B cell (primary cell): Measurements from ENCODE around the gene ACBD4. TPM values are rescaled to one million over a fixed set of nuclear protein-coding genes. Genes with fewer than 3 reads are reported as not detected.

ENCODE experiments used
- ATAC-seq: fragments of 200-7000 bp; cut with Tn5 transposase; one replicate; pipeline ENCODE4 v1.10.0; 2021; ENCODE audit warnings: low read depth, mild to moderate bottlenecking, moderate number of reproducible peaks, moderate library complexity
- CTCF ChIA-PET: fragments of 350-600 bp; sonication (Branson Sonifier 250); formaldehyde crosslinking; loops from one replicate; lab custom pipeline; 2021; ENCODE audit warnings: antibody characterized with exemption, inconsistent platforms; lab: Charles Lee
- POLR2A ChIA-PET: fragments of 350-600 bp; sonication (Branson Sonifier 250); formaldehyde crosslinking; loops from one replicate; lab custom pipeline; 2021; ENCODE audit warnings: antibody characterized with exemption; lab: Charles Lee
- DNase-seq: peaks from one replicate; pipeline ENCODE4 v3.0.0; 2013
- H2AFZ ChIP-seq: 2 replicates; pipeline ENCODE4 v1.6.1; 2012; ENCODE audit warnings: mild to moderate bottlenecking, low read depth, low read length; ENCODE audit not compliant: insufficient read depth, poor library complexity, severe bottlenecking
- H3K27ac ChIP-seq, 2 donors: 1 replicate in 1 of 2; 2 replicates in 1 of 2; pipeline ENCODE4 v1.5.1; 2012 to 2013; ENCODE audit warnings: low read length in 2 of 2, mild to moderate bottlenecking in 2 of 2, moderate library complexity in 1 of 2
- H3K27me3 ChIP-seq, 4 experiments: fragments of 200-600 bp in 1 of 4; sonication (generic) in 1 of 4; replicated peaks in 1 of 4; 1 replicate in 2 of 4; 2 replicates in 2 of 4; pipeline versions ENCODE4 v1.6.1 to v1.7.0; 2013 to 2016; ENCODE audit warnings: low read length in 3 of 4, mild to moderate bottlenecking in 2 of 4, mixed read lengths in 1 of 4, moderate library complexity in 1 of 4; ENCODE audit not compliant: insufficient read depth in 4 of 4, control insufficient read depth in 3 of 4; ENCODE audit errors: control extremely low read depth in 1 of 4
- H3K36me3 ChIP-seq, 2 experiments: replicated peaks in 1 of 2; 1 replicate in 1 of 2; 2 replicates in 1 of 2; pipeline versions ENCODE4 v1.6.1 to v1.7.1; 2013; ENCODE audit warnings: low read length in 1 of 2; ENCODE audit not compliant: insufficient read depth in 2 of 2, control insufficient read depth in 1 of 2; ENCODE audit errors: control extremely low read depth in 1 of 2, extremely low read depth in 1 of 2
- H3K4me1 ChIP-seq, 2 donors: fragments of 200-600 bp in 1 of 2; sonication (generic) in 1 of 2; 1 replicate in 1 of 2; 2 replicates in 1 of 2; pipeline versions ENCODE4 v1.5.1 to v1.6.1; 2013 to 2017; ENCODE audit warnings: low read length in 2 of 2; ENCODE audit not compliant: control insufficient read depth in 2 of 2, insufficient read depth in 2 of 2
- H3K4me2 ChIP-seq: replicated peaks from 2 replicates; pipeline ENCODE3; 2012; ENCODE audit warnings: mild to moderate bottlenecking, low read depth, low read length; ENCODE audit not compliant: poor library complexity, severe bottlenecking
- H3K4me3 ChIP-seq, 5 experiments: fragments of 200-600 bp in 1 of 5; sonication (generic) in 1 of 5; 1 replicate in 3 of 5; 2 replicates in 2 of 5; pipeline versions ENCODE4 v1.5.1 to v1.7.0; 2011 to 2016; ENCODE audit warnings: low read length in 4 of 5, mild to moderate bottlenecking in 4 of 5, low read depth in 2 of 5, control low read depth in 1 of 5, moderate library complexity in 1 of 5; ENCODE audit not compliant: insufficient read depth in 1 of 5; ENCODE audit errors: control extremely low read depth in 1 of 5, extremely low read depth in 1 of 5
- H3K79me2 ChIP-seq: fragments of 200-600 bp; sonication (generic); one replicate; pipeline ENCODE4 v1.6.0; 2016; ENCODE audit warnings: low read length; ENCODE audit not compliant: control insufficient read depth, insufficient read depth
- H3K9ac ChIP-seq: fragments of 200-600 bp; sonication (generic); 2 replicates; pipeline ENCODE4 v1.6.1; 2017; ENCODE audit warnings: mild to moderate bottlenecking, low read length, moderate library complexity
- H3K9me3 ChIP-seq, 3 donors: one replicate each; pipeline versions ENCODE4 v1.6.1 to v1.7.1; 2013; ENCODE audit warnings: low read length in 2 of 3; ENCODE audit not compliant: control insufficient read depth in 2 of 3, insufficient read depth in 1 of 3; ENCODE audit errors: control extremely low read depth in 1 of 3
- H4K20me1 ChIP-seq: 2 replicates; pipeline ENCODE4 v1.6.0; 2012; ENCODE audit warnings: mild to moderate bottlenecking, low read length; ENCODE audit not compliant: insufficient read depth, control insufficient read depth, poor library complexity, severe bottlenecking
- H3K27ac Mint-ChIP-seq: one replicate; pipeline ENCODE4 v1.8.0; 2021; ENCODE audit warnings: mixed read lengths
- H3K27me3 Mint-ChIP-seq: one replicate; pipeline ENCODE4 v1.8.0; 2021; ENCODE audit warnings: mixed read lengths
- H3K4me1 Mint-ChIP-seq: one replicate; pipeline ENCODE4 v1.8.0; 2021; ENCODE audit warnings: mixed read lengths
- H3K4me3 Mint-ChIP-seq: one replicate; pipeline ENCODE4 v1.8.0; 2021; ENCODE audit warnings: mixed read lengths
- H3K9me3 Mint-ChIP-seq: one replicate; pipeline ENCODE4 v1.8.0; 2022; ENCODE audit warnings: mixed read lengths; ENCODE audit not compliant: insufficient read depth
- CTCF ChIP-seq: fragments of 200-600 bp; IDR thresholded peaks from one replicate; pipeline ENCODE4 v1.8.0; 2022; ENCODE audit warnings: antibody characterized with exemption, mild to moderate bottlenecking
- EZH2 ChIP-seq: IDR thresholded peaks from 2 replicates; pipeline ENCODE4 v1.6.1; 2012; ENCODE audit warnings: borderline replicate concordance, low read depth, mild to moderate bottlenecking, moderate library complexity, low read length; ENCODE audit not compliant: insufficient read depth, poor library complexity, severe bottlenecking
- WGBS: methylation state at CpG from one replicate; pipeline ENCODE4 v1.1.5; 2013; ENCODE audit warnings: missing lambda C conversion rate; ENCODE audit not compliant: insufficient coverage; 5-methylcytosine and 5-hydroxymethylcytosine counted together
- intact Hi-C: fragments of 100-400 bp; cut with micrococcal nuclease; formaldehyde crosslinking; loops from one replicate; pipeline ENCODE4 v1.10.0; 2022
- polyA plus RNA-seq: library from polyadenylated mRNA; depleted of rRNA; stranded (reverse); fragments of >200 nt; gene quantifications from 2 replicates; pipeline ENCODE4 v1.2.3, GENCODE V29; 2012
- total RNA-seq, 2 donors: library from RNA; stranded (reverse); fragments of 120-200 nt in 1 of 2; gene quantifications; 1 replicate in 1 of 2; 2 replicates in 1 of 2; pipeline versions ENCODE4 v1.2.3 to v1.2.4, GENCODE V29; 2013 to 2022

ACBD4 gene
- total and polyA plus RNA-seq, 2 donors (not counting 1 experiment from before 2014, with no cell fraction given): 36.8 to 39.4 TPM

DNA sequence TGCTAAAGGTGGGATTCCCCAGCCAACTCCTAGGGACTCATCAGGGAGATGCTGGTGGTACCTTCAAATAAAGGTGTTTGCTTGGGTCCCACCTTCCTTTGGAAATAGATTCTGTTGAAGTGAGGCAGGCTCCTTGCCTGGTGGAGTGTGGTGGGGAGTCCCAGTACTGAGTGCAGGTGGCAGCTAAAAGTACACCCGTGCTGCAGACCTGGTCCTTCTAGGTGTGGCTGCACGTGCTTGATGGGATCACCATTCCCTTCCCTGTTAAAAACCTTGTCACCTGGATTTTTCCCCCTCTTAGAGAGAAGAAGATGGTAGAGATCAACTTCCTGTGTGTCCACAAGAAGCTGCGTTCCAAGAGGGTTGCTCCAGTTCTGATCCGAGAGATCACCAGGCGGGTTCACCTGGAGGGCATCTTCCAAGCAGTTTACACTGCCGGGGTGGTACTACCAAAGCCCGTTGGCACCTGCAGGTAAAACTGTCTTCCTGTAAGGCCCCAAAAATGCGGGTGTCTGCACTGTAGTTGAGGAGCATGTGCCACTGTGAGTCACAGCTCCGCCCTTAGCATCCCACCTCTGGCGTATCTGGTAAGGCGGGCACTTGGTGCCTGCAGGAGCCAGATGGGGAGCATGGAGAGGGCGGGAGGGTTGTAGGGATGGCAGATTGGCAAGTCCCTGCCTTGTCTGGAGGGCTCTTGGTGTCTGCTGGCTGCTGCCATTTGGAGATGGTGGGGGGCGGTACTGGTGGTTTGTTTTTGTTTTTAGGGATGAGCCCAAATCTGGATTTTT, 37.2 kb upstream of the ACBD4 start:
- Mint-ChIP-seq H3K9me3 (no peaks in the 10 kb centered on the region), H3K27me3 (no peaks in the 10 kb centered on the region), H3K4me1 (peaks cover 7% of the 10 kb centered on the region), H3K27ac (no peak overlapping the region), H3K4me3 (no peak overlapping the region)
- no peak overlapping the region for H3K4me2 ChIP-seq
- no peak overlapping the region for H3K4me3 ChIP-seq
- no peaks in the 10 kb centered on the region for H3K9me3 ChIP-seq
- H3K79me2 ChIP-seq: peaks cover 4% of the 10 kb centered on the region
- no peak for ATAC-seq
- H4K20me1 ChIP-seq: peaks cover 5% of the 10 kb centered on the region
- no peak for DNase-seq
- no peaks in the 10 kb centered on the region for H3K27me3 ChIP-seq
- 97% methylated on average over 11 of the region's 13 CpGs for WGBS
- no peak overlapping the region for H3K9ac ChIP-seq
- ChIA-PET CTCF (interaction anchor here (0.9 to 5.2 kb wide), 23 partner anchors 8 to 320 kb away, joined by 3 to 62 read pairs (median 5); partner anchors contain the start of genes ACBD4, NMT1 and PLCD3), POLR2A (no interaction called here)
- no peaks in the 10 kb centered on the region for H3K4me1 ChIP-seq
- peaks cover 2 to 74% of the 10 kb centered on the region in 2 experiments for H3K36me3 ChIP-seq
- H3K27ac ChIP-seq: no peak overlapping the region
- no peak overlapping the region for H2AFZ ChIP-seq
- intact Hi-C loops: no loop called here
- no peak for TF ChIP-seq EZH2
- no peak for TF ChIP-seq CTCF
